GM19043 (cell line): ENCODE results near the gene CAMK2B.

Source experiments
- ATAC-seq: cut with Tn5 transposase; IDR thresholded peaks from one replicate; pipeline ENCODE4 v1.9.1; 2021; ENCODE audit warnings: low read depth; ENCODE audit not compliant: unreplicated experiment

Gene CAMK2B

GRCh38 chr7:44288811-44289340, 36.5 kb downstream of the CAMK2B start:
- no peak for ATAC-seq

DNA sequence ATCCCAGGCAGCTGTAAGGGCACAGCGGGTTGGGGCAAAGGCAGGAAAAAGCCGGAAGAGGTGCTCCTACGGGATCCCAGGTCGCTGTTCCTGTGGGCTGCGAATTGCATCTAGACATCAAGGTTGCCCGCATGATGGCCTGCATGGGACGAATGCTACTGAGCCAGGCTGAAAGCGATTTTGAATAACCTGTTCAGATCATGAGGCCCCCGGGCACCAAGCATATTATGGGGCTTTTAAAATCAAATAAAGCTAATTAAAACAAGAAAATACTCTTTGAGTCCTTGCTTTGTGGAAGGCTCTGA, 37.1 kb downstream of the CAMK2B start:
- no peak for ATAC-seq

DNA sequence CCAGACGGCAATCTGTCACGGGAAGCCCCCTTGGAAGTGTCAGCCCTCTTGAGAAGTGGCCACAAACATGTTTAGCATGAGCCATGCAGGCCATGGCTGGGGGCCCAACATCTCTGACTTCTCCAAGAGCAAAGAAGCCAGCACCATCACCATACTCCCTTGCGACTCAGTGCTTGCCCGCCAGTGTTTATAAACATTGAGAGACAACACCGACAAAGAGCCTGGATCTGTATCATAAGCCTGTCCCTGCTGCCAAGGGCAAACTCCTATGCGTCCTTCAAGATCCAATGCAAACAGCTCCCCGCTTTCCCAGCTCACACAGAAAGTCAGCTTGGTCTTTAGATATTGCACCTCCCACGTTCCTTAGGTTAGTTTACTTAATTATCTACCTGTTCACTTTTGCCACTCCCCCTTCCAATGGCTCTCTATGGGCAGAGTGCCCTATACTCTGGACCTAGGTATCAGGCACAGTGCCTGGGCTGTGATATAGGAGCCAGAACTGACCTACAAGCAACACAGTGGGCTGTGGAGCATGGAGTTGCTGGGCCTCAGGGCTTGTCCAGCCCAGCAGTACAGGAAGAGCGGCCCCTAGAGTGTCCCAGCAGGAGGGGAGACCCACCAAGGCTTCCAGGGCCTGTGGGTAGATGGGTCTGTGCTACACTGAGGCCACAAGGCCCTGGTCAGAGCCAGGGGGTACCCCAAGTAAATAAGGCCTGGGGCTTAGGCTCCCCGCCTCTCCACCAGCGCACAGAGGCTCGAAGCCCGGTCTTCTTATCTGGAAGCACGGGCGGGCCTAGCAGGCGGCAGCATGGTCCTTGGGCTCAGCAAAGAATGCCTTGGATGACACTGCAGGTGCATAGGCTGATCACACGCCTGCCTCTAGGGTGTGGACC, 37.7 kb downstream of the CAMK2B start:
- ATAC-seq: no peak

DNA sequence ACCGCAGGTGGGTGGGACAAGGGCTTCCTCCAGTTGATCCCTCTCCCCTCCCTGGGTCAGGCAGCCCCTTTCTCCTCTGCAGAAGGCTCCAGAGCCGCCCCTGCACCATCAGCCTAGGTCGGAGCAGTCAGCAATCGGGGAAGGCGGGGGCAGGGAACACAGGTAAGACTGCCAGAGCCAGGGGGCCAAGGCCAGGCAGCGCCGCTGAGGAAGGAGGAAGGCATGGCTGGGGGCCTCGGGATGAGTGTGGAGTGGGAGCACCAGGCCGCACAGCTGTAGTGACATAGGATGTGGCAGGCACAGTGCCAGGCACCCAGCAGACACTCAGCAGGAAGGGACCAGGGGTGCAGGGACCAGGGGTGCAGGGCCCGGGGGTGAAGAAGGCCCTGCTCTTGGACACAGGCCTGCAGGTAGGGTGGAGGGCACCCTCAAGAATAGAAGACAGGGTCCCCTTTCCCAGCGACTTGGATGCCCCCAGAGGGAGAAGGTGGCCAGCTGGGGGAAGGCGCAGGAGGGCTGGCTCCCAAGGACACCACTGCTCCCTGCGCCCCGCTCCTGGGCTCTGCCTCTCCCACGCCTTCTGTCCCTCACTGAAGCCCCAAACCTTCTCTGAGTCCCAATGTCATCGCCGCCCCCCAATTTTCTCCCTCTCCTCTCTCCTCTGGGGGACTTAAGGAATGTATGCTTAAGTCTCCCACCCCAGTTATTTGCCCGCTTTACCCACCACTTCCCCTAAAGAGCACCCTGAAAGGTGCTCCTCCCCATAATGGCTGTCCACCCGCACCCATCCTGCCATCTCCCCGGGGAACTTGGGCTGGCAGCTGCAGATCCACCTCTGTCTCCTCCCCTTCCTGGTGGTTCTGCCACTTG, 38.5 kb downstream of the CAMK2B start:
- no peak for ATAC-seq

GRCh38 chr7:44286182-44286617, 39.2 kb downstream of the CAMK2B start:
- ATAC-seq: no peak

- ATAC-seq: no peak
Observed at GRCh38 chr7:44285561-44285960, 39.8 kb downstream of the CAMK2B start.

GRCh38 chr7:44284881-44285541, 40.4 kb downstream of the CAMK2B start:
- ATAC-seq: no peak

DNA sequence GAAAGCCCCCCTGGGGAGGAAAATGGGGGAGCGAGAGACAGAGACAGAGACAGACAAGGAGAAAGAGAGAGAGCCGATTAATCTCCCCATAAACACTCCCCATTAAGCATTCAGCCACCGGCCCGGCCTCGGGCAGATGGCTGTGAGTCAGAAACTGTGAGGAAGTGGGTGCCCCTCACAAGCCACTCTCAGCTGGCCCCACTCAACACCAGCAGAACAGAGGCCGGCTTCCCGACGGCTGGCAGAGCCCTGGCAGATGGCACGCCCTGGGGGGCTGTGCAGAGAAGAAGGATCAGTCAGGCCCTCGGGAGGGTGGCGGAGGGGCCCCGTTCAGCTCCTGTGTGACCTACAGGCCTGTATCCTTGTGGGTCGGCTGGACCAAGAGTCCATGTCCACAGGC, 41.2 kb downstream of the CAMK2B start:
- no peak for ATAC-seq

GRCh38 chr7:44283381-44284211, 41.8 kb downstream of the CAMK2B start:
- ATAC-seq: no peak

DNA sequence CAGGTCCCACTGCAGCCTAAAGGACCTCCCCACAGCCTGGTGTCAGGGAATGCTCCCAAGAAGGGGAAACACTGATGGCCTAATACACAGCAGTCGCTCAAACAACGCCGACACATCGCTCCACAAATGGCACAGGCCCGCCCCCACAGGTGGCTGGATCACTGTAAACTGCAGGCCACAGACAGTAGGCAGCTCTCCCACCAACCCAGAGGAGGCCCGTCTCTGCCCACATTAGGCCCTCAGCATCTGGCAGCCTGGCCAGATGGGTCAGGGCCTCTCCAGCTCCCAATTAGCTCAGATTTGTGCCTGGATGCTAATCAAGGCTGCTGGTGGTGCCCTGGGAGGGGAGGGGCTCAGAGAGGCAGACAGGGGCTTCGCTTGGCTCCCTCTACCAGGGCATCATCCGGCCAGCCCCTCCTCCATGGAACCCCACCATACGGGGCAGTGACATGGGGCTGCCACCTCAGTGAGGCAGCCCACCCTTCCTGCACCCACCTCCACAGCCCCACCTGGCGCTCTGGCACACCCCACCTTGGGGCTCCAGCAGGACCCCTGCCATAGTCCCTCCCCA, 42.7 kb downstream of the CAMK2B start:
- ATAC-seq: no peak

GRCh38 chr7:44281811-44282600, 43.4 kb downstream of the CAMK2B start:
- ATAC-seq: no peak

DNA sequence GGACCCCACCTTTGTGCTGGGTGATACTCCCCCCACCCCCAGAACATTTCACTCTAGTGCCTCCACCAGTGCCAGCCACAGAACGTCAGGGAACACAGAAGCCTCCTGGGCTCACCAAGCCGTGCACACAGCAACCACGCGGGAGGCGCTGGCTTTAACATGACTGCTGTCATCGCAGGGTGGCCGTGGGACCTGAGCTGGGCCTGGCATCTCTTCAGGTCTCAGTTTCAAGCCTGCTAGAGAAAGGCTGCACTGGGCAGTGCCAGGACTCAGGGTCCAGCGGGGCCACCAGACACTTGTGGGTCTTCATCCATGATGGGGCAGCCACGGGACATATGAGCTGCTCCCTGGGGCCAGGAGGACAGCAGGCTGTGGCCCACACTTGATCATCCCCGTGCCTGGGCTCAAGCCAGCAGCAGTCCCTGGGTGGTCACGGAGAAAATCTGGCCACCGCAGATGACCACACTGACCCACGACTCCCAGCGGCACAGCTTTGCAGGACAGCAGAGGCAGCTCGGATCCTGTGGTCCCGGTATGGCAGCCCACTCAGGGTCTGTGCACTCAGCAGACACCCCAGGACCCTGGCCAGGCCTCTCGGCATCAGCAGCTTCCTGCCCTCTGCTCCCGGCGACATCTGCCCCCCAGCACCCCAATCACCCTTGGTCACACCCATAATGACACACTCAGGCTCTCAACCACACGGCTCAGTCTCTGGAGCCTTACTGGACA, 44.2 kb downstream of the CAMK2B start:
- no peak for ATAC-seq

DNA sequence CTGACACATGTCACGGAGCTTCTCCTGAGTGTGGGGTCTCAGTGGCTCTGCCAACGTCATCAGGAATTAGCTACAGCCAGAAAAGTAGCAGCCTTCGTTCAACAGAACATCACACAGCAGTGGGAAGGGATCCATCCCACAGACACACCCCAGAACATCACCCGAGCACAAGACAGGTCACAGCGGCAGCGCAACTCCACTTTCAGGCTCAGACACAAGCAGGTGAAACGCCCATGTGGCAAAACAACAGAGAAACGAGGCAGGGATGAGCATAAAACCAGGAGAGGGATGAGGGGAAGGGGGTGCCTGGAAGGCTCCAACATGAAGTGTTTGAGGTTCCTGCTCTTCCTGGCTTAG, 44.8 kb downstream of the CAMK2B start:
- ATAC-seq: no peak

- no peak for ATAC-seq
Observed at GRCh38 chr7:44279731-44280505, 45.5 kb downstream of the CAMK2B start.

- ATAC-seq: no peak
Observed at GRCh38 chr7:44279286-44279685, 46.1 kb downstream of the CAMK2B start.

DNA sequence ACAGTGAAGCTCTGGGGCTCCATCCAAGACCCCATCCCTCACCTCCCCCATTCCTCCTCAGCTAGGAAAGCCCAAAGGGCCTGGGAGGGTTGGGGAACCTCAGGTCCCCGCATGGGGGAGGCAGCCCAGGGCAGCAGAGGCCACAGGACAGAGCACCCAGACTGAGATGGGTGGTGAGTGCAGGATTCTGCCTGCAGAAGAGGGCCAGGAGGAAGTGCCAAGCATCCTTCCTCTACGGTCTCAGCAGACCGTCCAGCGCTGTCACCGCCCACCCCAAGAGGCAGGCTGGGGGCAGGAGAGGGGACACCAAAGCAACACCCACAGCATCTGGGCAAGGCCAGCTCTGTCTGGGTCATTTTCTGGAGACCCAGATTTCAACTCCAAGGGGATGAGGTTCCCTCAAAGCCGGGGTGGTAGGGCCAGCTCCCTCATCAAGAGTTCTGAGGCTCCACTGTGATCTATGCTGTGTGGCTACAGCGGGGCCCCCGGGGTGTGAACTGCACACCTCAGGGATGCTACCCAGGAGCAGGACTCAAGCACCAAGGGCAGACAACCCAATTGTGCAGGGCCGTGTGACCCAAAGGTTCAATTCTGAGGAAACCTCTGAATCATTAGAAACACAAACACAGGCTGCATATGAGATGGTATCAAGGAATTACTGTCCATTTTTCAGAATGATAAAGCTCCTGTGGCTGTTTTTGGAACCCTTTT, 46.8 kb downstream of the CAMK2B start:
- no peak for ATAC-seq

- no peak for ATAC-seq
Observed at GRCh38 chr7:44277851-44278250, 47.5 kb downstream of the CAMK2B start.
